C4-2B (cell line): ENCODE results near the gene HAPLN2.
"Not testable (repeated sequence)": the region's sequence is repeated elsewhere in the genome, so short reads cannot be mapped to it uniquely, and the experiment has no call there.

ENCODE experiments used
- CTCF ChIP-seq: fragments of 450-650 bp; conservative IDR thresholded peaks from 2 replicates; pipeline ENCODE4 v1.5.1; 2017; ENCODE audit warnings: mild to moderate bottlenecking
- ZFX ChIP-seq: fragments of 450-650 bp; IDR thresholded peaks from 2 replicates; pipeline ENCODE4 v1.6.1; 2017

- not testable (repeated sequence) for TF ChIP-seq CTCF, ZFX
These were observed 11.9 kb upstream of the HAPLN2 start for GRCh38 chr1:156607344-156607743.
